Posterior cingulate gyrus (tissue), 11 donors: ENCODE data around the gene COPS7B.

ENCODE experiments used
- DNase-seq, 10 donors: peaks; one replicate each; pipeline versions ENCODE4 v3.0.0 to v3.0.0-alpha.2; 2020 to 2021; ENCODE audit warnings: mixed read lengths in 3 of 10
- intact Hi-C: fragments of 100-400 bp; cut with DNase I; formaldehyde crosslinking; loops from one replicate; pipeline ENCODE4 v1.15.1; 2023

Gene COPS7B

GRCh38 chr2:231781798-231782726 lies 4.2 kb upstream of the COPS7B start:
- DNase-seq, result no peak
- intact Hi-C loops, result loop anchor here (5.0 kb wide), 1 partner anchor 70 kb away; no protein-coding TSS in a partner anchor

- no peak for DNase-seq
- intact Hi-C loops, result no loop called here
Observed at GRCh38 chr2:231785413-231785812, 832 bp upstream of the COPS7B start.

- intact Hi-C loops, result loop anchor here (2.0 kb wide), 1 partner anchor 173 kb away; no protein-coding TSS in a partner anchor
- no peak for DNase-seq
Observed at GRCh38 chr2:231785822-231786176, 446 bp upstream of the COPS7B start.

- no peak for DNase-seq
- intact Hi-C loops, result loop anchor here (2.0 kb wide), 1 partner anchor 174 kb away; no protein-coding TSS in a partner anchor
Observed at GRCh38 chr2:231786917-231787292, 660 bp downstream of the COPS7B start.

- DNase-seq, result no peak
- intact Hi-C loops, result no loop called here
Observed at GRCh38 chr2:231791107-231791506, 4.9 kb downstream of the COPS7B start.

- intact Hi-C loops, result no loop called here
- DNase-seq, result no peak
Observed at GRCh38 chr2:231794383-231794782, 8.1 kb downstream of the COPS7B start.

GRCh38 chr2:231795525-231796327 lies 9.5 kb downstream of the COPS7B start:
- intact Hi-C loops, result no loop called here
- DNase-seq, result no peak

- peak in 8 of 10 donors; percentile 25 to 92 (median 62) for DNase-seq
- intact Hi-C loops, result no loop called here
Observed at GRCh38 chr2:231800493-231801091, 14.3 kb downstream of the COPS7B start.

- intact Hi-C loops, result no loop called here
- DNase-seq, result no peak
Observed at GRCh38 chr2:231803501-231804138, 17.4 kb downstream of the COPS7B start.

GRCh38 chr2:231807020-231807419 lies 20.8 kb downstream of the COPS7B start:
- DNase-seq, result no peak
- intact Hi-C loops, result no loop called here

GRCh38 chr2:231810905-231811304 lies 24.7 kb downstream of the COPS7B start:
- DNase-seq, result no peak
- intact Hi-C loops, result no loop called here

- no peak for DNase-seq
- intact Hi-C loops, result no loop called here
Observed at GRCh38 chr2:231816327-231817026, 30.2 kb downstream of the COPS7B start.

- intact Hi-C loops, result no loop called here
- DNase-seq, result no peak
Observed at GRCh38 chr2:231819447-231820042, 33.3 kb downstream of the COPS7B start.

- no peak for DNase-seq
- intact Hi-C loops, result no loop called here
Observed at GRCh38 chr2:231820786-231821303, 34.6 kb downstream of the COPS7B start.

GRCh38 chr2:231821908-231822307 lies 35.7 kb downstream of the COPS7B start:
- no peak for DNase-seq
- intact Hi-C loops, result no loop called here

GRCh38 chr2:231853105-231853504 lies 66.9 kb downstream of the COPS7B start:
- no peak for DNase-seq
- intact Hi-C loops, result no loop called here

GRCh38 chr2:231854616-231855125 lies 68.4 kb downstream of the COPS7B start:
- no peak for DNase-seq
- intact Hi-C loops, result no loop called here

- DNase-seq, result no peak
- intact Hi-C loops, result no loop called here
Observed at GRCh38 chr2:231856959-231857358, 70.7 kb downstream of the COPS7B start.
